GM21619 (cell line): Measurements from ENCODE around the gene ZFYVE26.
"Not testable (repeated sequence)": the region's sequence is repeated elsewhere in the genome, so short reads cannot be mapped to it uniquely, and the experiment has no call there.

Source experiments
- ATAC-seq: cut with Tn5 transposase; IDR thresholded peaks from one replicate; pipeline ENCODE4 v1.9.1; 2021; ENCODE audit not compliant: unreplicated experiment

ZFYVE26 gene

DNA sequence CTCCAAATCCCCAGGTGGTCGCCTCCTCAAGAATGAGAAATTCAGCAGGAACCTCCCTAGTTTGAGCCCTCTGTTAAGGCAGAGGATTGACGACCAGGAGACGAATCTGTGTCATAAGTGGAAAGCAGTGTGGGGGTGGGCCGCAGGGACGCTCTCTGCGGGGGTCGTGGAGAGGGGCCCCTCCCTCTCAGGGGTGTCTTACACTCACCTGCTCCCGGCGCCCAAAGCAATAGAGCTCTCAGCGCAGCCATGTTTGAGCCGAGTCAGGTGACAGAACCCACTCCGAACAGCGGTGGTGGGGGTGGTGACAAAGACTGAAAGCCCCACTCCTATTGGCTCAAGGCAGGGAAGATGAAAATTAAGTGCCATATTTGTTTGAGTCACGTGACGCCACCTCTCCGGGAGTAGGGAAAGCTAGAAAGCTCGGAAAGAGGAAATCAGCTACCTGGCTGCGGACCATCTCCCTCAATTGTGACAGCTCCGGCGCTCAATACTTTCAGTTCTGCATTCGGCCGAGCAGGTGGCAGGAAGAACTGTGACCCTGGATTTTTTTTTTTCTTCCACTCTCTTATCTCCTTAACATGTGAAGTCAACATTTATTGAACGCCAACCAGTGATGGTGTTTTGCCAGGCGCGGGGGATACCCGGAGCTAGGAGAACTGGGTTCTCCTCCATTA is at the start of gene ZFYVE26:
Gene ZFYVE26 (minus strand): TSS at position 265 of the 677 bp plus-strand sequence. CDS start 627 bp downstream, outside the sequence.
- peak; percentile 79 for ATAC-seq

DNA sequence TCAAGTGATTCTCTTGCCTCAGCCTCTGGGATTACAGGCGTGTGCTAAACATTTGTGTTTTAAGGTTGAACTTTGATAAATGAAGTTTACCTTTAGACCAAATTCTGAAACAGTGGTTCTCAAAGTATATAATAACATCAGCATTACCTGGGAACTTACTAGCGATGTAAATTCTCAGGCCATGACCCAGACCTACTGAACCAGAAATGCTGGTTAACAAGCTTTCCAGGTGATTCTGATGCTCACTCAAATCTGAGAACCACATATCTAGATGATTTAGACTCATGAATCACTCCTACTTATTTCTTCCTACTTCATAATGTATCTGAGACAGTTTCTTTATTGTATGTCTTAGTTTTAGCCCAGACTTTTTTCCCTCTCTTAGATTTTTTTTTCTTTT is 46.8 kb upstream of the ZFYVE26 start:
- ATAC-seq: no peak

DNA sequence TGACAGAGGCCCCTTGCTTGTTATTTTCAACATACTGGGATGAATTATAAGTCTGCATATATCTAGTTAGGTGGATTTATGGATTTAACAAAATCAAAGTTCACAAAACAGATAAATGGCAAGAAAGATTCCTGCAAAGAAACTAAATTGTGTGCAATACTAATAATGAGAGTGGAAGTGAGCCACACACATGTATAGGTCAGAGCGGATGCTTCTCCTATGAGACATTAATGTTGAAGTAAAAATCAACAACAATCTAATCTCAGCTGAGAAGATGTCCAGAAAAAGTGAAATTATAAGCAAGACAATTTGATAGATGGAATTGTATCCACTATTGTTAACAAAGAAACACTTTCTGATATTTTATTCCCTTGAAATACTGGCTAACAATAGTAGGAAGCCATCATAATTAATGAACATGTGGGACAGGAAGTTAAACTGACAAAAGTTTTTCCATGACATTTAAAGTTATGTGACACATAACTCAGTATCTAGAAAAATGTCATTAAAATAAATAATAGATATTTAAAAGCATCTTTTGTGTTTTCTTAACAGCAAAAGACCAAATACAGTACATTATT is 42.9 kb upstream of the ZFYVE26 start:
- no peak for ATAC-seq

DNA sequence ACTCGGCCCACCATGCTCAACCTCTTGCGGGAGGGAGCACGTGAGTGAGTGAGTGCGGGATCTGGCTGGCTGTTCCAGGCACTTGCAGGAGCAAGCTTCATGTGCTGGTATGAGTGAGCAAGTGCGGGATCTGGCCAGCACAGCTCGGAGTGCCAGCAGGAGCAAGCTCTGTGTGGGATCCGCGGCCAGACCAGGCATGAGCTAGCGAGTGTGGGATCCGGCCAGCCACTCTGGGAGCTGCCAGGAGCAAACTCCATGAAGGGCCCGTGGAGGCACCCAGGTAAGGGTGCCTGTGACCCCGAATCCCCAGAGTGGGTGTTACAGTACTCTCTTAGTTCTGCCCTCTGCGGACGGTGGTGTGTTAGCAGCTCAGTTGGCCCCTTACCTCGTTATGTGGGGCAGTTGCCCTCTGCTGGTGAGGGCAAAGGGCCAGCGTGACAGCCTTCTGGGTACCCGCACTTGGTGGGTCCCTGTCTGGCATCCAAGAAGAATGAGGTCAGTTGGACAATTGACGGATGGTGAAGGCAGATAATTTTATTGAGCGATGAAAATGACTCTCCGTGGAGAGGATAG is 41.5 kb upstream of the ZFYVE26 start:
- no peak for ATAC-seq

DNA sequence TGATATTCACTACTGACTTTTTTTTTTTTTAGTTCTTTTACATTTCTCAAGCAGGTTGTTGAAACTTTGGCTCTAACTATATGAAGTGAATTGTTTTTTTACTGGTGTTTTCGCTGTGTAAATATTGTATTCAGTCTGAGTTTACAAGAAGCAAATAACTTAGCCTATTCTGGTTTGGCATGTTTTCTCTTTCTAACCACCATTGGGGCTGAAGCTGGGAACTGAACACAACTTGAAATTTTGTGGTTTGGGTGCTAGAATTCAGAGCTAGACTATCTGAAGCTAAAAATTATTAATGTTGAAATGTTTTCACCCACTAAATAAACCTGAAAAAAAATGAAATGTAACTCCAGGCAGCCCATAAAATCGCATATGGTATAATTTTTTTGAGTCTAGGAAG is 40.4 kb upstream of the ZFYVE26 start:
- ATAC-seq: no peak

DNA sequence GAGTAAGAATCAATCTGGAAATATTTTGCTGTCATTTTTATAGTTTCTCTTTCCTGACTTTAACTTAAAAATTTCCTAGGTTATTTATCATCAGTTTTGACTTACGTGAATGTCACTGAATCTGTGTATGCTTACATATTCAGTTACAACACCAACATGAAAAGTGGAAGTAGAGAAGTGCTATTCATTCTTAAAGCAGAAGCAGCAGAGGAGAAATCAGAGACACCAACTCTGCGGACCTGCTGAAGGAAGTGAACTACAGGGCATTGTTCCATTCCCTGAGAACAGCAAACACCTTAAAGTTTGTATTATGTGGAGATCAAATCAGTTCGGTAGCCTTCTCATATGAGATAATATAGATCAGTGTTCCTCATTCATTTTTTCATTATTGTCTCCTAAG is 37.3 kb upstream of the ZFYVE26 start:
- ATAC-seq: no peak

DNA sequence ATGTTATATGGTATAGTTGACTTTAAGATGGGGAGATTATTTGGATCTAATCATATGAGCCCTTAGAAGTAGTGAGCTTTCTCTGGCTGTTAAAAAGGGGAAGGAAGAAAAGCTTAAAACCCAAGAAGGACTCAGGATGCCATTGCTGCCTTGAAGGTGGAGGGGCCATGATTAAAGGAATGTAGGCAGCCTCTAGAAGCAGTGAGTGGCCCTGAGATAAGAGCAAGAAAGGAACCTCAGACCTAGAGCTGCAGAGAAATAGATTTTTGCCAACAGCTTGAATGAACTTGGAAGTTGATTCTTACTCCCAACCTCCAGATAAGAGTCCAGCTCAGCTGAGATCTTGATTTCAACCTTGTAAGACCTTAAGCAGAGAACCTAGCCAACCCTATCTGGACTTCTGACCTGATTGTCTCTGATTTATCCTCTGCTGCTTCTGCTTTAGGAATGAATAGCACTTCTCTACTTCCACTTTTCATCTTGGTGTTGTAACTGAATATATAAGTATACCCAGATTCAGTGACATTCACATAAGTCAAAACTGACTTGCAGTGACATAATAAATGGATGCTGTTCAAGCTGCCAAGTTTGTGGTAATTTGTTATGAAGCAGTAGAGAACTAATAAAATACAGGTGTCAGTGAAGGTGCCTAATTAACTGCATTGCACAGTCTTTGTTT is 36.7 kb upstream of the ZFYVE26 start:
- ATAC-seq: no peak

DNA sequence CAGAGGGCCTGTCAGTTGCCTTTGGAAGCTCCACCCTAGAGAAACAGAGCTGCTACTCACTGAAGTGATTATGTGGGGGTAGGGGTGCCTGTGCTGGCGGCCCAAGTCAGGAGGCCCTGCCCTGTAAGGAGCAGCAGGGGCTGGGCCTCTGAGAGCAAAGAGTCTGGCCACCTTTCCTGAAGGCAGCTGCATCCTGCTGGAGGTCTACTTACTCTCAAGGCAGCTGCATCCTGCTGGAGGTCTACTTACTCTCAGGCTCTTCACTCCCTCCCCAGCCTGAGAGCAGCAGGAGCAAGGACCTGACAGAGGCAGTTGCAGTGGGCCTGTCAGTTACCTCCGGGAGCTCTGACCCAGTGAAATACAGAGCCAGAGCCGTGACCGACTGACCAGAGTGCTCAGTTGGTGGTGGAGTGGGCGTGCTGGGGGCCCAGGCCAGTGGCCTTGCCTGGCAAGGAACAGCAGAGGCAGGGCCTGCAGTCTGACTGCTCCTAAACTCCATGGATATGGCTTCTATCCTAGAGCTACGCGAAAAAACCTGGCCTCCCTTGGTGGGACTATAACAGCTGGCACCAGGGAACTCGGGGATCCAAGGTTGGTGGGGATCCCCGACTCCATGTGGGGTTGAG is 35.5 kb upstream of the ZFYVE26 start:
- ATAC-seq: no peak

DNA sequence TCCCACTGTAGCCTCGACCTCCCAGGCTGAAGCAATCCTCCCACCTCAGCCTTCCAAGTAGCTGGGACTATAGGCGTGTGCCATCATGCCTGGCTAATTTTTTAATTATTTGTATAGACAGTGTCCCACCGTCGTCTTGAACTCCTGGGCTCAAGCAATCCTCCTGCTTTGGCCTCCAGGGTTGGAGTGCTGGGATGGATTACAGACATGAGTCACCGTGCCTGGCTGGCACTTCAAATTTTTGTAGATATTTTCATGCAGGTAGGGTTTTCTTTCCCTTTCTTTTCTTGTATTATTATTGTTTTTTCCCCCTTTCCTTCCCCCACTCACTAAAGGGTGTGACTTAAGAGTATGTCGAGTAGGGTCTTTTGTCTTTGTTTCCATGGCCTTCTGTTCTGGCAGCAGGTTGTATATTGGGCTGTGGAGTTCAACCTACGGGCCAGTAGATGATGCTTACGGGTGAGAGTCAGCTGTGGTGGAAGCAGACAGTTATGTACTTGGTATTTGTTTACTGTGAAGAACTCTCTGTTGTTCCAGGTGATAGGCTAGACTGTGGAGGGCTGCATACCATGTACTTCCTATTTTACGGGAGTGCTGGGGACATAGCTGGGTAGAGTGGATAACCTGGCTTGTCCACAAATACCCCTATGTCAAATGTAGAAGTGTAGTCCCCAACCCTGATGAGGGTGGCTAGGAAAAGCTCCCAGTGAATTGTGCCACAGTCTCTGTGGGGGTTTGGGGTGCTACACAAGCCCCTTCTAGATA is 33.9 kb upstream of the ZFYVE26 start:
- no peak for ATAC-seq

DNA sequence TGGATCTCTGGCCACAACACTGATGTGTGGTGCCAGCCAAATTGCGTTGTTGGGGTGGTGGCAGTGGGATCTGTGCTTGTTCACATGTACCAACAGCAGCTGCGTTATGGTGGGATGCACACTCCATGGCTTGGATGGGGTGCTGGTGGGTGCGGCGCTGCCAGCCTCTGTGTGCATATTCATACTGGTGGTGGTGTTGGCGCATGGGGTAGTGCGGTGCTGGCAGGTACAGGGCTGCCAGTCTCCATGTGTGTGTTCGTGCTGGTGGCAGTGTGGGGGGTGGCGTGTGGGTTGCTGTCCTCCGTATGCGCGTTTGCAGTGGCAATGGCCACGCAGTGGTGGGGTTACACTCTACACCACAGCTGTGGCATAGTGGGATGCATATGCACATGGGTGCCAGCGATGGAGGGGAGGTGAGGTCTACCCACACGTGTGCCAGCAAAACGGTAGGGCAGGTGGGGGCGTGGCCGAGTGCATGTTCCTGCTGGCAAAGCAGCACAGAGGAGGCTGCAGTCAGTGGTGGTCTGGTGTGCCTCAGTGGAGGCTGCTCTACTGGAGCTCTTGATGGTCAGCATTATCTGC is 29.7 kb upstream of the ZFYVE26 start:
- ATAC-seq: no peak

DNA sequence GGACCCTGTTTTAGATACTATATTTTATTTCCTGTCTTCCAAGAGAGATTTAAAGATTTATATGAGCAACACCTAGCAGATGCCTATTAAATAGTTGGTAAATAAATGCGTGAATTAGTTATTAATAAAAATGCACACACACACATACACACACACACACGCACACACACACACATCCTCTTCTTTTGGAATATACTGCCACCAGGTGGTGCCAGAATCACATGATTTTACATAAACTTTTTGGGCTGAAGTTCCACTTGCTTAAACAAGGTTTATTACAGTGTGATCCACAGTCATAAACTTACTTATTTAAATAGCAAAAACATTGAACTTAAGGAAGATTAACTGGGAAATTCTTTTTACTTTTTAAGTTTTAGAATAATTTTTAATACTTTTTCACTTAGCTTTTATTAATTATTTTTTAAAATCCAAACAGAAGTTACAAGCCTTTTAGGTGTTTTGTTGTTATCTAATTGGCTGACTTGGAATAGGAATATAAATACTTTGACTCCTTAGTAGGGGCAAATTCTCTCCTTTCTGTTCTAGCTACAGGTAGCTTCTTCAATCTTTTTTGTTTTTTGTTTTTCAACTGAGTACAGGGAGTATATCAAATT is 20.7 kb upstream of the ZFYVE26 start:
- ATAC-seq: no peak

DNA sequence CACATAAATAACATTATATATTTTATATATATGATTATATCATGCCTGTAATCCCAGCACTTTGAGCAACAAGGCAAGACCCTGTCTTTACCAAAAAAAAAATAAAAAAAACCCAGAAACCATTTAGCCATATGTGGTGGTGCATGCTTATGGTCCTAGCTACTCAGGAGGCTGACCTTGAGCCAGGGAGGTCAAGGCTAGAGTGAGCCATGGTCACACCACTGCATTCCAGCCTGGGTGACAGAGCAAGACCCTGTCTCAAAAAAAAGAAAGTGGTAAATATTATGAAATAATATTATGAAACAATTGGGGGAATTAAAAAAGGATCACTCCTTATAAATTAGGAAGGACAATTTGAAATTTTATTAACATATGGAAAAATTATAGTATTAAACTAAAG is 19.2 kb upstream of the ZFYVE26 start:
- no peak for ATAC-seq

DNA sequence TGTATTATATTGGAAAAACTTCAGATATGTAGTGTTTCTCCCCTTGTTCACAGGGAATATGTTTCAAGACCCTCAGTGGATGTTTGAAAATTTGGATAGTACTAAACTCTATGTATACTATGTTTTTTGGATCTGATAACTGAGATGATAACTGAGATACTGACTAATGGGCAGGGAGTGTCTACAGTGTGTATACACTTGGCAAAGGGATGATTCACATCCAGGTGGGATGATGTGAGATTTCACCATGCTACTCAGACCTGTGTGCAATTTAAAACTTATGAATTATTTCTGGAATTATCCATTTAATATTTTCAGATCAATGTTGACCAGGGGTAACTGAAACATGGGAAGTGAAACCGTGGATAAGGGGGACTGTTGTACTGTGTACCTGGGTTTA is 17.0 kb upstream of the ZFYVE26 start:
- ATAC-seq: no peak

DNA sequence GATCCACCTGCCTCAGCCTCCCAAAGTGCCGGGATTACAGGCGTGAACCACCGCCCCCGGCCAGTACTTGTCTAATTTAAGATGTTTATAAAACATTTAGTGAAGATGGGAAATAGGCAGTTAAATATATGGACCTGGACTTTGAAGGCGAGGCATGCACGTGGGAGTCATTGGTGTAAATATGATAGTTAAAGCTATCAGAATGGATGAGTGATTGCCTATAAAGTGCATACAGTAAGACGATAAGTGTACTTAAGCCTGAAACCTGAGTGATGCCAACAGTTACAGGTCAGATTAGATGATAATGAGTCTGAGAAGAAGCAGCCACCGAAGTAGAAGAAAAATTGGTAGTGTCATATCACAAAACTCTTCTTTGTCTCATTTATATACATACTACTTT is 14.7 kb upstream of the ZFYVE26 start:
- ATAC-seq: no peak

DNA sequence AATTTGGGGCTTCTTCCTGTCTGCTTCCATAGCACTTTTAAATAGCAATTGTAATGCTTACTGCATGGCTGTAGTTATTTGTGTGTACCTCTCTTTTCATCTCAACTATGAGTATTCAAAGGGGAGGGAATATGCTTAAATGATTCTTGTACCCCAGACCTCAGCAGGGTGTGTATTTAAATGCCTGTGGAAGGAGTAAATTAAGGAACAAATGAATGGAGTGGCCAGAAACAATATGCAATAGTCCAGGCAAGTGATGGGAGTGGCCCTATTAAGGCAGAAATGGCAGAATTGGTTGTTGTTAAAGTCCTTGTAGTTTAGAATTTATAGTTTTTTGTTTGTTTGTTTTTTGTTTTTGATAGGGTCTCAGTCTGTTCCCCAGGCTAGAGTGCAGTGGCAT is 4.7 kb upstream of the ZFYVE26 start:
- ATAC-seq: no peak

DNA sequence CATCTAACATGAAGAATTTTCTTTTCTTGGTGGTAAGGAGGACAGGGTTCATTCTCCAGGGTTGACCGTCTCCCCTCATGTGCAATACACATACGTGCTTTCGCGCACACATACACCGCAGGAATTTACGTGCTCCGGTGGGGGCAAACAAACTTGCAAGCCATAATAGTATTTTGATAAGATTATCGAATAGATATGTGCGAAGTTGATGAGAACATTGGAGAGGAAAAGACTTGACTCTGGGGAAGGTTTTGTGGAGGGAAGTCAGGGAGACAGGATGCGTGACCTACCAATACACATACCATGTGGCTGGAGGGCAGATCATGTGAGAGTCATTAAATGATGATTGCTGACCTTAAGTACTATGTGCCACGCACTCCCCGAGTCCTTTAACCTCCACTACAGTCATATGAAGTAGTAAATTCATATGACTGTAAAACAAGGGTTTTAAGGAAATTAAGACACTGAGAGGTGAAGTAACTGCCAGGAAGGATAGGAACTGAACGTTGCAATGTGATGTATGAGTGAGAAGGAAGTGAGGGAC is 4.1 kb upstream of the ZFYVE26 start:
- ATAC-seq: no peak

DNA sequence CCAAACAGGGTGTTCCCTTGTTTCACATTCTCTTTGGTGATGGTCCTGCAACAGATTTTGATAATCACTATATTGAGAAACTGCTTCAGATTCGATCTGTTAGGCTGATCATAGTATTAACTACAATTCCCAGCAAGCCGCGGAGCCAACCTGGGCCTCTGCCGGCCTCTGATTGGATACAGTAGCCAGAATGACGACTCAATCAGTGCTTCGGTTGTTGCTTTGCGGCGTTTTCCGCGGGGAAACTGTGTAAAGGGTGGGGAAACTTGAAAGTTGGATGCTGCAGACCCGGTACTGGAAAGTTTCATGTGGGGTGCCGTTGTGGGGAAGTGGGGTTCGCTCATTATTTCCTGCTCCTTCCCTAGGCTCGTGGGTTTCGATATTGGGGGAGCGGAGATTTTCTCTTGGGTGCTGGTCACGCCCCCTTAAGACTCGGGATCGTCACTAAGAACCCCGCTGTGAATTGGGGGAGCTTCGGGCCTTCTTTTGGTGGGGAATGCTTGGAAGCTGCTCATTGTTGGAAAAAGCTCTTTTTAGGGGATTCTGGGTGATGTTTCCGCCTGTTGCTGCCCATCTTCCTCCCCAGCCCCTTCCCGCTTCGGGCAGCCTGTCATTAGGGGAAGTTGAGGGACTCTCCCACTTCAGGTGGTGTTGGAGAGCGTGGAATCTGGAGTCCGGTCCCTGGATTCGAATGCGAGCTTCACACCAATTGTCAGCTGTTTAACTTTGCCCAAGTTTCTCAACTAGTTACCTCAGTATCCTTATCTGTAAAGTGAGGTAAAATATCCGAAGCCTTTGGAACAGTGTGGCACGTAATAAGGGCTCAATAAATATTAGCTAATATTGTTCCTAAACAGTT is 3.4 kb upstream of the ZFYVE26 start, which contains the start of gene RAD51B:
Gene RAD51B (plus strand): TSS at position 217 of the 859 bp plus-strand sequence.
- ATAC-seq: peak; percentile 54

DNA sequence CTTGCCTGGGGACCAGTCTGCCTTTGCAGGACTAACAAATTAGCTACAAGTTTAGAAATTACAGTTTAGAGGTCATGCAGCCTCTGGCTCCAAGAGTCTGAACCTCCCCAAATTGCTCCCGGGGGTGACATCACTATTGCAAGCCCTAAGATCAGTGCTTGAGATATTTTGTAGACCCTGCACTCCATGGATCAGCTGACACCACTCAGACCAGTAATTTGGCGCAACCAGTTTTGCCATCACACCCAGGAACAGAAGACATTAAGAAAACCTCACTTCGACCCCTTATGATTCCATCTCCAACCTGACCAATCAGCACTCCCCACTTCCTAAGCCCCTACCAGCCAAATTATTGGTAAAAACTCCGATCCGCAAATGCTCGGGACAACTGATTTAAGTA is 2.1 kb upstream of the ZFYVE26 start:
- not testable (repeated sequence) for ATAC-seq
